HCT116 (cell line): ENCODE measurements around the gene VEGFA. TPM values are rescaled to one million over a fixed set of nuclear protein-coding genes. Genes with fewer than 3 reads are reported as not detected.

Experiments used
- ATAC-seq: fragments of 200-7000 bp; cut with Tn5 transposase; 2 replicates; pipeline ENCODE4 v1.9.1; 2020; ENCODE audit warnings: mild to moderate bottlenecking, moderate library complexity
- BruUV-seq: library from RNA; stranded (reverse); fragments of 400-500 nt; replicated peaks from 2 replicates; lab custom pipeline; 2021; lab: Mats Ljungman, UMichigan
- CTCF ChIA-PET: fragments of 300-600 bp; sonication (Branson Sonifier 250); formaldehyde crosslinking; loops from one replicate; lab custom pipeline; 2021; ENCODE audit warnings: antibody characterized with exemption; lab: Charles Lee
- POLR2A ChIA-PET: fragments of 300-600, 350-600 bp; sonication (Branson Sonifier 250); formaldehyde crosslinking; loops from one replicate; lab custom pipeline; 2021; ENCODE audit warnings: antibody characterized with exemption; lab: Charles Lee
- RAD21 ChIA-PET, 2 experiments: fragments of 300-600 bp; sonication (Branson Sonifier 250); formaldehyde crosslinking; loops; one replicate each; lab custom pipeline; 2023; ENCODE audit warnings: low total read pairs in 2 of 2; ENCODE audit not compliant: uncharacterized antibody in 2 of 2, unreplicated experiment in 2 of 2, low non-redundant PET in 1 of 2; lab: Charles Lee
- DNase-seq: peaks from one replicate; pipeline ENCODE4 v3.0.0-alpha.2; 2010; ENCODE audit warnings: low read depth, low spot score
- H2AFZ ChIP-seq: fragments of 200-600 bp; shearing (Covaris generic), sonication (generic); 2 replicates; pipeline ENCODE4 v1.6.1; 2017; ENCODE audit warnings: low read depth, mixed run types, mixed read lengths, antibody characterized with exemption, low read length; ENCODE audit not compliant: poor library complexity, severe bottlenecking
- H3K27ac ChIP-seq: 2 replicates; pipeline ENCODE4 v1.5.1; 2012; ENCODE audit warnings: low read depth, low read length
- H3K27me3 ChIP-seq: fragments of 200-600 bp; sonication (generic); 2 replicates; pipeline ENCODE4 v1.6.1; 2016; ENCODE audit warnings: mixed run types, low read length, mixed read lengths; ENCODE audit not compliant: insufficient read depth
- H3K36me3 ChIP-seq, 2 experiments: fragments of 200-500 bp in 1 of 2; fragments of 200-600 bp in 1 of 2; sonication (Bioruptor generic) in 1 of 2; sonication (generic) in 1 of 2; 2 replicates each; pipeline versions ENCODE4 v1.5.1 to v1.6.1; 2014 to 2016; ENCODE audit warnings: low read length in 2 of 2, inconsistent platforms in 1 of 2, mixed read lengths in 1 of 2, mixed run types in 1 of 2; ENCODE audit not compliant: insufficient read depth in 2 of 2, control insufficient read depth in 1 of 2
- H3K4me1 ChIP-seq, 2 experiments: fragments of 200-600 bp in 1 of 2; sonication (generic) in 1 of 2; 2 replicates each; pipeline versions ENCODE4 v1.5.1 to v1.6.1; 2012 to 2017; ENCODE audit warnings: low read length in 2 of 2, inconsistent platforms in 1 of 2, mild to moderate bottlenecking in 1 of 2, mixed read lengths in 1 of 2, mixed run types in 1 of 2, moderate library complexity in 1 of 2; ENCODE audit not compliant: insufficient read depth in 2 of 2, control insufficient read depth in 1 of 2
- H3K4me2 ChIP-seq: fragments of 200-600 bp; sonication (generic); 2 replicates; pipeline ENCODE4 v1.6.1; 2017; ENCODE audit warnings: mixed run types, low read length, mixed read lengths
- H3K4me3 ChIP-seq, 2 experiments: fragments of 200-600 bp in 1 of 2; sonication (generic) in 1 of 2; replicated peaks in 1 of 2; 2 replicates each; pipeline ENCODE4 v1.5.1; 2011 to 2016; ENCODE audit warnings: low read length in 2 of 2, control low read depth in 1 of 2, low read depth in 1 of 2, mild to moderate bottlenecking in 1 of 2, mixed read lengths in 1 of 2, mixed run types in 1 of 2
- H3K79me2 ChIP-seq: fragments of 200-600 bp; sonication (generic); 2 replicates; pipeline ENCODE4 v1.6.1; 2017; ENCODE audit warnings: mild to moderate bottlenecking, mixed run types, low read length, moderate library complexity, mixed read lengths; ENCODE audit not compliant: insufficient read depth
- H3K9ac ChIP-seq: fragments of 200-600 bp; sonication (generic); 2 replicates; pipeline ENCODE4 v1.6.1; 2016; ENCODE audit warnings: low read length, mixed read lengths
- H3K9me2 ChIP-seq: fragments of 200-600 bp; sonication (generic), shearing (Covaris generic); 2 replicates; pipeline ENCODE4 v1.6.1; 2017; ENCODE audit warnings: mixed run types, mild to moderate bottlenecking, moderate library complexity; ENCODE audit not compliant: insufficient read depth
- H3K9me3 ChIP-seq, 2 experiments: fragments of 200-500 bp in 1 of 2; fragments of 200-600 bp in 1 of 2; sonication (Bioruptor generic) in 1 of 2; sonication (generic) in 1 of 2; 2 replicates each; pipeline ENCODE4 v1.6.1; 2014 to 2017; ENCODE audit warnings: low read length in 2 of 2, mixed read lengths in 2 of 2, inconsistent platforms in 1 of 2, low read depth in 1 of 2, mild to moderate bottlenecking in 1 of 2, mixed run types in 1 of 2, moderate library complexity in 1 of 2; ENCODE audit not compliant: control insufficient read depth in 1 of 2, insufficient read depth in 1 of 2
- H4K20me1 ChIP-seq: fragments of 200-600 bp; sonication (generic), shearing (Covaris generic); 2 replicates; pipeline ENCODE4 v1.6.1; 2017; ENCODE audit warnings: mixed run types, mild to moderate bottlenecking, moderate library complexity; ENCODE audit not compliant: insufficient read depth
- CBX3 ChIP-seq: IDR thresholded peaks from 2 replicates; pipeline ENCODE4 v1.6.1; 2012; ENCODE audit warnings: low read depth
- CEBPB ChIP-seq: IDR thresholded peaks from 2 replicates; pipeline ENCODE4 v1.6.1; 2012; ENCODE audit warnings: low read depth
- EGR1 ChIP-seq: IDR thresholded peaks from 2 replicates; pipeline ENCODE4 v1.6.1; 2012; ENCODE audit warnings: low read depth
- EZH2 ChIP-seq: fragments of 200-600 bp; sonication (generic); IDR thresholded peaks from 2 replicates; pipeline ENCODE4 v1.6.1; 2017; ENCODE audit warnings: antibody characterized with exemption, mixed run types
- EZH2phosphoT487 ChIP-seq: fragments of 200-600 bp; IDR thresholded peaks from 2 replicates; pipeline ENCODE4 v1.6.1; 2018; ENCODE audit warnings: antibody characterized with exemption, borderline replicate concordance
- FOSL1 ChIP-seq: IDR thresholded peaks from 2 replicates; pipeline ENCODE4 v1.6.1; 2012; ENCODE audit warnings: low read depth
- JUND ChIP-seq: IDR thresholded peaks from 2 replicates; pipeline ENCODE4 v1.6.1; 2012
- MAX ChIP-seq: IDR thresholded peaks from 2 replicates; pipeline ENCODE4 v1.6.1; 2012
- POLR2A ChIP-seq: IDR thresholded peaks from 2 replicates; pipeline ENCODE4 v1.7.0; 2011; ENCODE audit warnings: borderline replicate concordance; ENCODE audit not compliant: insufficient read depth, insufficient read length; ENCODE audit errors: extremely low read depth
- POLR2AphosphoS5 ChIP-seq: IDR thresholded peaks from 2 replicates; pipeline ENCODE4 v1.6.1; 2011; ENCODE audit warnings: mild to moderate bottlenecking, low read depth, low read length, moderate library complexity
- RAD21 ChIP-seq: IDR thresholded peaks from 2 replicates; pipeline ENCODE4 v1.6.1; 2012; ENCODE audit warnings: low read depth, mild to moderate bottlenecking
- TCF7L2 ChIP-seq: IDR thresholded peaks from 2 replicates; pipeline ENCODE4 v1.7.0; 2011; ENCODE audit warnings: borderline replicate concordance, inconsistent platforms; ENCODE audit not compliant: insufficient read depth, insufficient read length; ENCODE audit errors: extremely low read depth
- YY1 ChIP-seq: IDR thresholded peaks from 2 replicates; pipeline ENCODE4 v1.6.1; 2011; ENCODE audit warnings: low read length, low read depth, moderate library complexity, mild to moderate bottlenecking; ENCODE audit not compliant: insufficient replicate concordance; ENCODE audit errors: extremely low read depth
- ZFX ChIP-seq: fragments of 450-650 bp; IDR thresholded peaks from 2 replicates; pipeline ENCODE4 v1.6.1; 2017
- ZNF274 ChIP-seq: fragments of 200-500 bp; sonication (Bioruptor generic); IDR thresholded peaks from 2 replicates; pipeline ENCODE4 v1.6.1; 2014; ENCODE audit warnings: mild to moderate bottlenecking, low read depth, low read length, inconsistent platforms
- intact Hi-C: fragments of 100-400 bp; cut with micrococcal nuclease; formaldehyde crosslinking; loops from 2 replicates; pipeline ENCODE4 v1.10.0; 2022
- total RNA-seq: library from RNA; stranded (reverse); gene quantifications from one replicate; pipeline ENCODE4 v1.2.1, GENCODE V29; 2021; ENCODE audit not compliant: unreplicated experiment
- TF ChIP-seq, protein P1 (sequence below): IDR thresholded peaks from 2 replicates; pipeline ENCODE4 v1.6.1; 2012
- TF ChIP-seq, protein P2 (sequence below): IDR thresholded peaks from 2 replicates; pipeline ENCODE4 v1.6.1; 2012; ENCODE audit warnings: low read depth

The VEGFA gene
- total RNA-seq, 1 experiment from 2014 or later = 112 TPM

GRCh38 chr6:43812850-43813578, 43.0 kb downstream of the VEGFA start:
- H3K27ac ChIP-seq = no peak overlapping the region
- no peaks in the 10 kb centered on the region for H3K9me3 ChIP-seq
- no peak for TF ChIP-seq CBX3
- no peak for TF ChIP-seq EGR1
- no peak for TF ChIP-seq EZH2
- TF ChIP-seq, protein P1, sequence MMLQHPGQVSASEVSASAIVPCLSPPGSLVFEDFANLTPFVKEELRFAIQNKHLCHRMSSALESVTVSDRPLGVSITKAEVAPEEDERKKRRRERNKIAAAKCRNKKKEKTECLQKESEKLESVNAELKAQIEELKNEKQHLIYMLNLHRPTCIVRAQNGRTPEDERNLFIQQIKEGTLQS = no peak
- TF ChIP-seq CEBPB = no peak
- no peak for TF ChIP-seq POLR2A
- TF ChIP-seq MAX = 0 out of 2 replicates have a peak, but pooled peaks have one; percentile 17
- H2AFZ ChIP-seq = no peak overlapping the region
- H4K20me1 ChIP-seq = no peaks in the 10 kb centered on the region
- H3K4me2 ChIP-seq = no peak overlapping the region
- H3K27me3 ChIP-seq = no peaks in the 10 kb centered on the region
- H3K36me3 ChIP-seq = no peaks in the 10 kb centered on the region
- intact Hi-C loops = no loop called here
- DNase-seq = no peak
- ChIA-PET POLR2A (no interaction called here), RAD21 (no interaction called here), CTCF (no interaction called here)
- no peaks in the 10 kb centered on the region for H3K79me2 ChIP-seq
- peaks cover 3 to 26% of the 10 kb centered on the region in 2 experiments; a peak in 3 of 4 replicates for H3K4me1 ChIP-seq
- no peaks in the 10 kb centered on the region for H3K9me2 ChIP-seq
- no peak for ATAC-seq
- H3K4me3 ChIP-seq = no peak overlapping the region
- no TSS peak for BruUV-seq
- H3K9ac ChIP-seq = no peak overlapping the region

DNA sequence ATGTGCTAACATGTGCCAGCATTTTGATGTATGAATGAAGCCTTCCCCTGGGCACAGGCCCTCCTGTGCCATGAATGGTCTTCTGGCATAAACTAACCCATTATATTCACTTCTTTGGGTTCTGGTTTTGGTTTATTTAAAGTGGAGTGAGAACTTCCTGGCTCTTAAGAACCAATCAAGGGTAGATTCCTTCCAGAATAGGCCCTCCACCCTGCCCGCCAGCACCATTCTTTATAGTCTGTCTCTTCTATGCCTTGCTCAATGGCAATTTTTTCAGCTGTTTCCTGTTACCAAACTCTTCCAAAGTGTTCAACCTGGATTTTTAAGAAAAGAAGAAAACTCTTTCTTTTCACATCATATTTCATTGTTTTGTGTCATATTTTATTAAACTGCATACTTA, 44.1 kb downstream of the VEGFA start:
- no peaks in the 10 kb centered on the region for H3K27me3 ChIP-seq
- no peak overlapping the region for H3K27ac ChIP-seq
- BruUV-seq = no TSS peak
- DNase-seq (no peak), ATAC-seq (no peak)
- ChIA-PET CTCF (no interaction called here), RAD21 (no interaction called here), POLR2A (no interaction called here)
- intact Hi-C loops = no loop called here
- no peaks in the 10 kb centered on the region for H3K79me2 ChIP-seq
- H3K4me1 ChIP-seq = peaks cover 3 to 26% of the 10 kb centered on the region in 2 experiments; a peak in 3 of 4 replicates
- H3K4me2 ChIP-seq = no peak overlapping the region
- no peak overlapping the region for H3K4me3 ChIP-seq
- H4K20me1 ChIP-seq = no peaks in the 10 kb centered on the region
- no peaks in the 10 kb centered on the region for H3K9me2 ChIP-seq
- H2AFZ ChIP-seq = no peak overlapping the region
- no peak overlapping the region for H3K9ac ChIP-seq
- H3K9me3 ChIP-seq = no peaks in the 10 kb centered on the region
- H3K36me3 ChIP-seq = no peaks in the 10 kb centered on the region
- TF ChIP-seq MAX = no peak
- TF ChIP-seq JUND = no peak
- TF ChIP-seq EZH2phosphoT487 = no peak
- TF ChIP-seq RAD21 = no peak
- no peak for TF ChIP-seq YY1
- TF ChIP-seq FOSL1 = no peak
- TF ChIP-seq ZFX = no peak
- TF ChIP-seq ZNF274 = no peak
- TF ChIP-seq CBX3 = no peak
- TF ChIP-seq, protein P2, sequence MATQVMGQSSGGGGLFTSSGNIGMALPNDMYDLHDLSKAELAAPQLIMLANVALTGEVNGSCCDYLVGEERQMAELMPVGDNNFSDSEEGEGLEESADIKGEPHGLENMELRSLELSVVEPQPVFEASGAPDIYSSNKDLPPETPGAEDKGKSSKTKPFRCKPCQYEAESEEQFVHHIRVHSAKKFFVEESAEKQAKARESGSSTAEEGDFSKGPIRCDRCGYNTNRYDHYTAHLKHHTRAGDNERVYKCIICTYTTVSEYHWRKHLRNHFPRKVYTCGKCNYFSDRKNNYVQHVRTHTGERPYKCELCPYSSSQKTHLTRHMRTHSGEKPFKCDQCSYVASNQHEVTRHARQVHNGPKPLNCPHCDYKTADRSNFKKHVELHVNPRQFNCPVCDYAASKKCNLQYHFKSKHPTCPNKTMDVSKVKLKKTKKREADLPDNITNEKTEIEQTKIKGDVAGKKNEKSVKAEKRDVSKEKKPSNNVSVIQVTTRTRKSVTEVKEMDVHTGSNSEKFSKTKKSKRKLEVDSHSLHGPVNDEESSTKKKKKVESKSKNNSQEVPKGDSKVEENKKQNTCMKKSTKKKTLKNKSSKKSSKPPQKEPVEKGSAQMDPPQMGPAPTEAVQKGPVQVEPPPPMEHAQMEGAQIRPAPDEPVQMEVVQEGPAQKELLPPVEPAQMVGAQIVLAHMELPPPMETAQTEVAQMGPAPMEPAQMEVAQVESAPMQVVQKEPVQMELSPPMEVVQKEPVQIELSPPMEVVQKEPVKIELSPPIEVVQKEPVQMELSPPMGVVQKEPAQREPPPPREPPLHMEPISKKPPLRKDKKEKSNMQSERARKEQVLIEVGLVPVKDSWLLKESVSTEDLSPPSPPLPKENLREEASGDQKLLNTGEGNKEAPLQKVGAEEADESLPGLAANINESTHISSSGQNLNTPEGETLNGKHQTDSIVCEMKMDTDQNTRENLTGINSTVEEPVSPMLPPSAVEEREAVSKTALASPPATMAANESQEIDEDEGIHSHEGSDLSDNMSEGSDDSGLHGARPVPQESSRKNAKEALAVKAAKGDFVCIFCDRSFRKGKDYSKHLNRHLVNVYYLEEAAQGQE = no peak
- no peak for TF ChIP-seq TCF7L2
- TF ChIP-seq POLR2A = no peak
- no peak for TF ChIP-seq EZH2
- no peak for TF ChIP-seq POLR2AphosphoS5
